Neural progenitor cell (in vitro differentiated cells): Measurements from ENCODE around the gene SMPD3. TPM values are rescaled to one million over a fixed set of nuclear protein-coding genes. Genes with fewer than 3 reads are reported as not detected.

Experiments used
- DNase-seq: peaks from one replicate; pipeline ENCODE4 v3.0.0-alpha.2; 2016; ENCODE audit warnings: low spot score
- H2AFZ ChIP-seq: fragments of 200-600 bp; sonication (generic); replicated peaks from 2 replicates; pipeline ENCODE4 v1.6.1; 2016; ENCODE audit warnings: antibody characterized with exemption
- H3F3A ChIP-seq: fragments of 200-600 bp; sonication (generic); 2 replicates; pipeline ENCODE4 v1.6.1; 2016; ENCODE audit warnings: antibody characterized with exemption, low read depth
- H3K27ac ChIP-seq: fragments of 200-600 bp; sonication (generic); 2 replicates; pipeline ENCODE4 v1.5.1; 2016; ENCODE audit warnings: mild to moderate bottlenecking
- H3K27me3 ChIP-seq: fragments of 200-600 bp; sonication (generic); 2 replicates; pipeline ENCODE4 v1.6.1; 2016; ENCODE audit warnings: mild to moderate bottlenecking, moderate library complexity
- H3K36me3 ChIP-seq: fragments of 200-600 bp; sonication (generic); 2 replicates; pipeline ENCODE4 v1.5.1; 2016
- H3K4me1 ChIP-seq: fragments of 200-600 bp; sonication (generic); 2 replicates; pipeline ENCODE4 v1.6.1; 2016; ENCODE audit warnings: mixed run types
- H3K4me2 ChIP-seq: fragments of 200-600 bp; sonication (generic); 2 replicates; pipeline ENCODE4 v1.6.1; 2016
- H3K4me3 ChIP-seq: fragments of 200-600 bp; sonication (generic); 2 replicates; pipeline ENCODE4 v1.5.1; 2016
- H3K79me2 ChIP-seq: fragments of 200-600 bp; sonication (generic); 2 replicates; pipeline ENCODE4 v1.6.1; 2016; ENCODE audit warnings: low read depth
- H3K9ac ChIP-seq: fragments of 200-600 bp; sonication (generic); 2 replicates; pipeline ENCODE4 v1.6.1; 2016
- H3K9me3 ChIP-seq: fragments of 200-600 bp; sonication (generic); 2 replicates; pipeline ENCODE4 v1.5.1; 2016; ENCODE audit warnings: low read depth
- H4K20me1 ChIP-seq: fragments of 200-600 bp; sonication (generic); 2 replicates; pipeline ENCODE4 v1.6.1; 2016; ENCODE audit warnings: low read depth
- H3K27ac Mint-ChIP-seq: 3 replicates; pipeline ENCODE4 v1.8.0; 2021; ENCODE audit warnings: mixed read lengths
- H3K27me3 Mint-ChIP-seq: 2 replicates; pipeline ENCODE4 v1.8.0; 2022; ENCODE audit warnings: low read depth, mild to moderate bottlenecking, inconsistent platforms, moderate library complexity, mixed read lengths; ENCODE audit not compliant: insufficient read depth
- H3K36me3 Mint-ChIP-seq: 3 replicates; pipeline ENCODE4 v1.8.0; 2021; ENCODE audit warnings: mixed read lengths
- H3K4me1 Mint-ChIP-seq: 3 replicates; pipeline ENCODE4 v1.8.0; 2021; ENCODE audit warnings: mixed read lengths
- H3K4me3 Mint-ChIP-seq: 3 replicates; pipeline ENCODE4 v1.8.0; 2021; ENCODE audit warnings: mild to moderate bottlenecking, moderate library complexity, mixed read lengths
- H3K9me3 Mint-ChIP-seq: 3 replicates; pipeline ENCODE4 v1.8.0; 2020; ENCODE audit warnings: mixed read lengths
- CTCF ChIP-seq: fragments of 200-600 bp; sonication (generic); IDR thresholded peaks from 2 replicates; pipeline ENCODE4 v1.5.1; 2017; ENCODE audit warnings: antibody characterized with exemption, mild to moderate bottlenecking
- EZH2 ChIP-seq: fragments of 200-600 bp; sonication (generic); IDR thresholded peaks from 2 replicates; pipeline ENCODE4 v1.6.1; 2017; ENCODE audit warnings: antibody characterized with exemption, mild to moderate bottlenecking, moderate library complexity
- EZH2phosphoT487 ChIP-seq: fragments of 200-600 bp; sonication (generic); IDR thresholded peaks from 2 replicates; pipeline ENCODE4 v1.6.1; 2017; ENCODE audit warnings: antibody characterized with exemption
- total RNA-seq: library from RNA; depleted of rRNA; stranded (reverse); fragments of >200 nt; gene quantifications from 2 replicates; pipeline ENCODE4 v1.2.3, GENCODE V29; 2015; ENCODE audit warnings: low replicate concordance

SMPD3 gene
- total RNA-seq, 1 donor from 2014 or later, result not detected

- H3K27ac ChIP-seq, result no peak overlapping the region
Observed at GRCh38 chr16:68447653-68448359, 502 bp downstream of the SMPD3 start.

DNA sequence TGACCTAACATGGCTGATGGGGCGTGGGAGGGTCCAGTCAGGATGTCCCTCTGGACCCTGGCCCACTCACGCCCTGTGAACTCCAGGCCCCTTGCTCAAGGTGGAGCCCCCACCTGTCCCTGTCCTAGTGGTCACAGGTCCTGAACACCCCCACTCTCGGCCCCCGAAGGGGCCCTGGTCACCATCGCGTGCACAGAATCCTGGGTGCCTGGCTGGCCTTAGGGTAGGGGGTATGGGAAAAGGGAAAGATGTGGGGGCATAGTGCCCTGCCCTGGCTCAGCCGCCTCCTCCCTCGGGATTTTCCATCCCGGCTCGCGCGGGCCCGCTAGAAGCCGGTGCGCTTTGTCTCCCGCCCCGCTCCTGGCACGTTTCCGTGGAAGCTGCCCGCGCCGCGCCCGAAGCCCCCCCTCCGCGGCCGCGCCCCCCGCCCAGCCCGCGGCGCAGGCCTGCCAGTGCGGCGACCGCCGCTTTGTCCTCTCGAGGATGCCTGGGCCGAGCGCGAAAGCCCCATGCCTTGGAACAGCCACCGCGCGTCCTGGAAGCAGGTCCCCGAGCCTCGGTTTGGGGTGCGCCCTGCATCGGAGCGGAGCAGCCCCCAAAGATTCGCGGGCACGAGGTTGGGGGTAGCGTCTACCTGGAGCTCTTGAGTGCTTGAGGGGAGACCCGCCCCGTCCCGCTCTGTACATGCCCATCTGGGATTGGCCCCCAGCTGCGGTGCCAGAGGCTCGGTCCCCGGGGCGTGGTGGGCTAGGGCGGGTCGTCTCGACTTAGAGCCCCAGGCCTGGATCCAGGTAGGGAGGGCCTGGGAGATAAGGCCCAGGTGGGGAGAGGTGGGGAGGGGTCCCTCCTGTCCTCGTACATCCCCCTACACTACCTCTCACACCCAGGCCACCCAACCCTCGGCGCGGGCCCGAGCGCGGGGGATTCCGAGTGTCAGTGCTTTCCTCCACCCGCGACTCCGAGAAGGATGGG lies 1.3 kb downstream of the SMPD3 start:
- Mint-ChIP-seq H3K9me3 (peaks cover 3% of the 10 kb centered on the region), H3K4me1 (peaks cover 19% of the 10 kb centered on the region), H3K27me3 (peaks cover 23% of the 10 kb centered on the region), H3K4me3 (peak overlapping the region; percentile 78), H3K27ac (no peak overlapping the region), H3K36me3 (no peaks in the 10 kb centered on the region)
- TF ChIP-seq CTCF, result no peak
- TF ChIP-seq EZH2, result peak; percentile 44
- H3K79me2 ChIP-seq, result no peaks in the 10 kb centered on the region
- peaks cover 35% of the 10 kb centered on the region for H3K27me3 ChIP-seq
- peak; percentile 35 for DNase-seq
- peaks cover 30% of the 10 kb centered on the region for H4K20me1 ChIP-seq
- H3K27ac ChIP-seq, result no peak overlapping the region
- peak overlapping the region; percentile 82 for H3K4me2 ChIP-seq
- no peaks in the 10 kb centered on the region for H3K36me3 ChIP-seq
- H3K4me3 ChIP-seq, result peak overlapping the region; percentile 44
- H3K9ac ChIP-seq, result no peak overlapping the region
- peaks cover 4% of the 10 kb centered on the region for H3F3A ChIP-seq
- no peak overlapping the region for H2AFZ ChIP-seq
- H3K9me3 ChIP-seq, result no peaks in the 10 kb centered on the region
- H3K4me1 ChIP-seq, result peaks cover 13% of the 10 kb centered on the region

More at GRCh38 chr16:68447653-68448359, 502 bp downstream of the SMPD3 start:
- H3K4me3 ChIP-seq, result peak overlapping the region; percentile 44
- H3K36me3 ChIP-seq, result no peaks in the 10 kb centered on the region
- H3K79me2 ChIP-seq, result no peaks in the 10 kb centered on the region
- Mint-ChIP-seq H3K4me1 (peaks cover 19% of the 10 kb centered on the region), H3K27me3 (peaks cover 23% of the 10 kb centered on the region), H3K4me3 (peak overlapping the region; percentile 78), H3K36me3 (no peaks in the 10 kb centered on the region), H3K27ac (no peak overlapping the region), H3K9me3 (peaks cover 3% of the 10 kb centered on the region)
- H3K27me3 ChIP-seq, result peaks cover 29% of the 10 kb centered on the region
- no peak overlapping the region for H3K9ac ChIP-seq
- no peak overlapping the region for H2AFZ ChIP-seq
- no peak for TF ChIP-seq EZH2phosphoT487
- TF ChIP-seq CTCF, result no peak
- TF ChIP-seq EZH2, result peak; percentile 32
- no peaks in the 10 kb centered on the region for H3K9me3 ChIP-seq
- peaks cover 4% of the 10 kb centered on the region for H3F3A ChIP-seq
- H3K4me1 ChIP-seq, result peaks cover 13% of the 10 kb centered on the region
- DNase-seq, result peak; percentile 16
- H4K20me1 ChIP-seq, result peaks cover 30% of the 10 kb centered on the region
- H3K4me2 ChIP-seq, result peak overlapping the region; percentile 82

DNA sequence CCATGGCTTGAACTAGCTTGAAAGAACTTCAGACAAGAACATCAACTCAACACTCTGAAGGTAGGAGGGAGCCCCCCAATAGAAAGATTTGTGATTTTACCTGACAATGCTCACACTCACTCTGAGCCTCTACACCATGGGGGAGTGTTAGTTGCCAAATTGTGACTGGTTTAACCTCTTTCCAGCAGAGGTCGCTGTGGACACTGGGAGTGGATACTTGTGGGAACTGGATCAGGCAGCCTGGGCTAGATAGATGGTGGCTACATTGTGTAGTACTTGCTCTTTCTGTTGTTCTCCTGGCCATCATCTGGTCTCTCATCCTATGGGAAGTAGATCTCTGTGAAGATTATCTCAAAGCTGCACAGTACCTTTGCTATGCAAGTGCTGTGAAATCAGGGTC lies 2.9 kb downstream of the SMPD3 start:
- H3F3A ChIP-seq, result peaks cover 4% of the 10 kb centered on the region
- peak; percentile 90 for DNase-seq
- no peaks in the 10 kb centered on the region for H3K36me3 ChIP-seq
- Mint-ChIP-seq H3K4me1 (peaks cover 19% of the 10 kb centered on the region), H3K27me3 (peaks cover 23% of the 10 kb centered on the region), H3K27ac (no peak overlapping the region), H3K4me3 (no peak overlapping the region), H3K9me3 (peaks cover 3% of the 10 kb centered on the region), H3K36me3 (no peaks in the 10 kb centered on the region)
- no peak overlapping the region for H3K4me2 ChIP-seq
- no peak overlapping the region for H3K4me3 ChIP-seq
- no peak overlapping the region for H3K9ac ChIP-seq
- H3K27me3 ChIP-seq, result peaks cover 46% of the 10 kb centered on the region
- peaks cover 30% of the 10 kb centered on the region for H4K20me1 ChIP-seq
- H3K4me1 ChIP-seq, result peaks cover 13% of the 10 kb centered on the region
- no peaks in the 10 kb centered on the region for H3K9me3 ChIP-seq
- no peaks in the 10 kb centered on the region for H3K79me2 ChIP-seq
- no peak overlapping the region for H3K27ac ChIP-seq
- H2AFZ ChIP-seq, result no peak overlapping the region
- no peak for TF ChIP-seq EZH2
- peak; percentile 83 for TF ChIP-seq CTCF
